Astrocyte (in vitro differentiated cells and primary cell): ENCODE results near the gene SLC25A21.

Experiments
- CTCF ChIP-seq: IDR thresholded peaks from 2 replicates; pipeline ENCODE4 v1.5.1; 2011; ENCODE audit warnings: low read depth, mild to moderate bottlenecking, inconsistent platforms, low read length, moderate library complexity; ENCODE audit not compliant: insufficient read depth
- EZH2 ChIP-seq: IDR thresholded peaks from 2 replicates; pipeline ENCODE4 v1.6.1; 2012; ENCODE audit warnings: mild to moderate bottlenecking, low read length, inconsistent platforms; ENCODE audit not compliant: insufficient read depth

- TF ChIP-seq CTCF (no peak), EZH2 (no peak)
These were observed 183.4 kb downstream of the SLC25A21 start for GRCh38 chr14:36988989-36989388.
